T47D (cell line): ENCODE results near the gene ENKUR.

Experiments used
- DNase-seq, 2 experiments: peaks; one replicate each; pipeline versions ENCODE4 v3.0.0 to v3.0.0-alpha.2; 2011 to 2012; ENCODE audit warnings: low read depth in 1 of 2, low spot score in 1 of 2
- JUND ChIP-seq: IDR thresholded peaks from 2 replicates; pipeline ENCODE4 v1.6.1; 2012; ENCODE audit warnings: low read depth
- in situ Hi-C: cut with HindIII; loops from 2 replicates; pipeline ENCODE4 v1.10.0; 2016; ENCODE audit warnings: low sequenced_read_pairs, low pct_unique_long_range_greater_than_20kb

ENKUR gene, protein sequence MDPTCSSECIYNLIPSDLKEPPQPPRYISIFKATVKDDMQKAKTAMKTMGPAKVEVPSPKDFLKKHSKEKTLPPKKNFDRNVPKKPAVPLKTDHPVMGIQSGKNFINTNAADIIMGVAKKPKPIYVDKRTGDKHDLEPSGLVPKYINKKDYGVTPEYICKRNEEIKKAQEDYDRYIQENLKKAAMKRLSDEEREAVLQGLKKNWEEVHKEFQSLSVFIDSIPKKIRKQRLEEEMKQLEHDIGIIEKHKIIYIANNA

DNA sequence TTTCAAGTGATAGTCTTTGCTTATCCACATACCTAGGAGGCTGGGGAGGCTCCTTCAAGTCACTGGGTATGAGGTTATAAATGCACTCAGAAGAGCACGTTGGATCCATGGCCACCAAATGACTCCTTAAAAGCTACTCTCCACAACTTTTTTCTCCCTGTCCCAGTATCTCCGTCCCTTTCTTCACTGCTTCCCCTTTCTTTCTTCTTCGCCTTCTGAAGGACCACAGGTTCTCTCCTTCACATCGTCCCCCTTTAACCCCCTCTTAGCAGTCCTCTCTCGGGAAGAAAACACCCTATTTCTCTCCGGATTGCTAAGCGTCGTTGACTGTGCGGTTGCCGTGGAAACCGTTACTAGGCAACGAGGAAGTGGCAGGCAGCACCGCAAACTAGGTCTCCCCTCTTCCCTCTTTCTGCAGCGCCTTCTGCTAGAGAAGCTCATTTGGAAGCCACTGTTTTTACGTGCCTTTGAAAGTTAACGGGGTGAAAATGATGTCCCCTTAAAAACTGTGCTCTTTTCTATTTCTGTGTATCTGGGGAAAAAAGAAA is at the start of gene ENKUR:
Gene ENKUR (minus strand): TSS at position 331 of the 548 bp plus-strand sequence. CDS start 222 bp downstream, at position 109.
- in situ Hi-C loops, result no loop called here

DNA sequence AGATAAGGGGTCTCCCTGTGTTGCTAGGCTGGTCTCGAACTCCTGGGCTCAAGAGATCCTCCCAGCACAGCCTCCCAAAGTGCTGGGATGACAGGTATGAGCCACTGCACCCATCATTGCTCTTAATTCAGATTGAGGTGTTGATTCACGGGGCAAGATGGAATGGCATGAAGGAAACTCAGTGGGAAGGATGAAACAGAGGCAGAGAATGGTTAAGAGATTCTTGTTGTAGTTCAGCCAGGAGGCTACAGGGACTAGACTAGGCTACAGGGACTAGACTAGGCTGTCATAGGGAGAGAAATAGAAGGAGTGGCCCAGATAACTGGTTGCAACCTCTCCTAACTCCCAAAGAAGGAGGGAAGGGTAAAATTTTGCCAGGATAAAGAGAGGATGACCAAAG is 48.4 kb upstream of the ENKUR start:
- no peak for TF ChIP-seq JUND
- in situ Hi-C loops, result no loop called here

More for the DNA sequence above, at the start of gene ENKUR:
- DNase-seq, result peak; percentile 49 to 92
- TF ChIP-seq JUND, result no peak

DNA sequence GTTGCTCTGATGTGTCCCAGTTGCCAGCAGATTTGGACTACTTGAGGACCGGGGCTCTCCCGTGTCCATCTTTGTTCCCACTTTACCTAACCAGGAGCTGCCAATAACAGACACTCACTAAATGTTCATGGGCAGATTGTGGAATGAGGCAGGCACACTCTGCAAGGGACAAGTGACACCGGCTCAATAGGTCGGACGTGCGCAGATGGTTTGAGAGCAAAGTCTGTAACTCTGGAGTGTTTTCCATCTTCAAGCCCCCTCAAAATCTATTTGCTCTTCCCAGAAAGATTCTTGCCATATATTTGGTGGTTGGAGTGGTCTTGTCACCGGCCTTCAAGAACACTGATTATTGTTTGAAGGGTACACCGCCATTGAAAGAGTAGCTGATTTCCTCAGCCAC is 47.7 kb upstream of the ENKUR start:
- in situ Hi-C loops, result no loop called here
- DNase-seq, result no peak

More for the DNA sequence above, 48.4 kb upstream of the ENKUR start:
- no peak for DNase-seq

DNA sequence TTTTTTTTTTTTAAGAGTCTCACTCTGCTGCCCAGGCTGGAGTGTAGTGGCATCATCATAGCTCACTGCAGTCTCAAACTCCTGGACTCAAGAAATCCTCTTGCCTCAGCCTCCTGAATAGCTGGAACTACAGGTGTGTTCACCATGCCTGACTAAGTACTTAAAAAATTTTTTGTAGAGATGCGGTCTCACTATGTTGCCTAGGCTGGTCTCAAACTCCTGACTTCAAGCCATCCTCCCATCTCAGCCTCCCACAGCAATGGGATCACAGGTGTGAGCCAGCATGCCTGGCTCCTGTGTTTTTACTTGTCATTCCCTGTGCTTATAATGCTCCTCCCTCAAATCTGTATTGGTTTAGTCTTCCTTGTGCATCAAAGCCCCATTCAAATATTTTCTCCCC is 47.2 kb upstream of the ENKUR start:
- DNase-seq, result no peak
- TF ChIP-seq JUND, result no peak

More for the DNA sequence above, 47.7 kb upstream of the ENKUR start:
- TF ChIP-seq JUND, result no peak

DNA sequence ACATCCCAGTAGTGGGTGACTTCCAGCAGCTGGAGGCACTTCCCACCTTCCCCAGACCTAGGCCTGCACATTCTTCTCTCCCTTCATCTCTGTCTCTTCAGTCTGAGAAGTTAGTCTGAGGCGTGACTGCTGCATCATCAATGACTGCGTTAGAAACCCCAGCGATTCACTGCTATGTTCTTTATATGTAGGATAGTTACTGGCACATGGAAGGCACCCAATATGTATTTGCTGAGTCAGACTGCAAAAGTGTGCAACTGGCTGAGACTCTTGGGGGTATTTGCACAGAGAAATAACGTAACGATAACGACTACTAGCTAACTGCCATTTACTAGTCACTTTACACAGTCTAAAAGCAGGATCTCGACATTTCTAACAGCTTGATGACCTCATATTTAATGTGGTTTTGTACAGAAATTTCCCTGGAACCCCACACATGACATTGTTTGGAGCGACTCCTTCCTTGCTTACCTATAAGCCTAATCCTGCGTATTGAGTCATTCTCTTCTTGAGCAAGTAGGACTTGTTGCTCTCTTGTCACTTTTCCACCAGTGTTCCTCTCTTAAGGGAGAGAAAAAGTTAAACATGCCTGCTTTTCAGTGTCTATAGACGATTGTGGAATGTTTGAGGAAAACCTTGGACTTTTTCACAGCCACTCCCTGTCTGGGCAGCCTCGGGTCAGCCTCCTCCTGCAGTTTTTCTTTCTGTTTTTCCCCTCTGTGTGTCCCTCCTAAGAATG is 45.9 kb upstream of the ENKUR start:
- in situ Hi-C loops, result no loop called here
- DNase-seq, result no peak
- no peak for TF ChIP-seq JUND

More for the DNA sequence above, 47.2 kb upstream of the ENKUR start:
- in situ Hi-C loops, result no loop called here

DNA sequence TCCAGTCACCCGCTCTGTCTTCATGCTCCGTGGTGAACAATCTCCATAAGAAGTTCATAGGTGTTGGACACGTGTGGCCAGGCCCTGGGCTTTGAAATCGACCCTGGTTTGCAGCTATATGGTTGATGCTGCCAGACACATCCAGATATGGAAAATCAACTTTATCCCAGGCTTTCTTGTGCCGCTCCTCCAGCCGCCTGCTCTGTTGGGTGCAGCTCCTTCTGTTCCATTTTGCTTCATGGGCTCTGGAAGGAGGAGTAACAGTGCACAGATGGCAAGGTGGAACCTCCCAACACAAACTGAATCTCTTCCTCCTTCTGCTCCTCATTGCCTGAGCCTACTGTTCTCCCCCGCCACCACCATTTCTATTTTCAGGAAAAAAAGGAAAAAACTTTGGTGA is 45.2 kb upstream of the ENKUR start:
- in situ Hi-C loops, result no loop called here
- no peak for TF ChIP-seq JUND
- no peak for DNase-seq

DNA sequence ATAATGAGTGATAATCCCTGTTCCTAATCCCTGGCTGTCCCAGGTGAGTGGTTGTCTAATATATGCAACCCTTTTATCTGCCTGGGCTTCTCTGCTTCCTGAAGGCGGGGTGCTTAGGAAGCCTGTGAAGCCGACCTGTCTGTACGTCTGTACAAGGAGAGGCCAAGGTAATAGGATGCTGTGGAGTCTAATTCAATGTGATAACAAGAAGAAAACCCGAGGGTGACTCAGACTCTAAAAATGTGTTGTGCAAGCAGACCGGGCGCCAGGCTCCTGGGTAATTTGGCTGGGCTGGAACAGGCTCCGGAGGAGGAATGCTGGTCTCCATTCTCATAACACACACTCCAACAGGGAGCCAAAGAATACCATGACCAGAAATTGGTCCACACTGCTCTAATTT is 44.0 kb upstream of the ENKUR start:
- no peak for TF ChIP-seq JUND
- in situ Hi-C loops, result no loop called here
- peak; percentile 11 to 45 for DNase-seq

DNA sequence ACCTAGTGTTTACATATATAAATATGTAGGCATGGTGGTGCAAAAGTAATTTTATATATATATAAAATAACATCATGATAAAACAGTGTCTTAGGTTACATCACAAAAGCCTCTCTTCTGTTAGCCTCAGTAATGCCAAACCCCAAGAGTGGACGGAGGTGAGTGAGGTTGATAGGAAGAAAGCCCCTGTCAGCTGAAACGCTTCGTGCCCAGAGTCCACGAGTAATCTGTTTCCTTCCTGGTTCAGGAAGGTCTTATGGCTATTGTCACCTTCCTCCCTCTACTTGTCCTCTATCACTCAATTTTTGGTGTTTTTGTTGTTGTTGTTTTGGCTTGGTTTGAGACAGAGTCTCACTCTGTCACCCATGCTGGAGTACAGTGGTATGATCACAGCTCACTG is 41.9 kb upstream of the ENKUR start:
- in situ Hi-C loops, result no loop called here
- no peak for TF ChIP-seq JUND
- DNase-seq, result no peak

DNA sequence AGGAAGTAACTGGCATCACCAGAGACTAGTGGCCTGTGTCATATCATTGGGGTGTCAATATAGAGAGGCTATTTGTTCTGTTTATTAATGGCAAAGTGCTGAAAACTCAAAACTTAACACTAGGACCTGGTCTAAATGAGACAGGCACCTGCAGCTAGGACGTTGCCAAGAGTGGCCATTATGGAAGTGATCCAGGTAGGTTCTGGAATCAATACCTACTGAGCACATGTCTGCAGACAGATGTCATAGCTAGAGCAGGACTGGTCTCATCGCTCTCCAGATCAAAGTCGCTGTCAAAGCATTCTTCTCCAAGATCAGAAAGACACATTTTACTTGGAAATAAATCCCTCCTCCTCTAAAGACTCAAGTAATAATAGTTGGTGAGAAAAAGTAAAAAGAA is 40.8 kb upstream of the ENKUR start:
- TF ChIP-seq JUND, result no peak
- in situ Hi-C loops, result no loop called here
- DNase-seq, result no peak

DNA sequence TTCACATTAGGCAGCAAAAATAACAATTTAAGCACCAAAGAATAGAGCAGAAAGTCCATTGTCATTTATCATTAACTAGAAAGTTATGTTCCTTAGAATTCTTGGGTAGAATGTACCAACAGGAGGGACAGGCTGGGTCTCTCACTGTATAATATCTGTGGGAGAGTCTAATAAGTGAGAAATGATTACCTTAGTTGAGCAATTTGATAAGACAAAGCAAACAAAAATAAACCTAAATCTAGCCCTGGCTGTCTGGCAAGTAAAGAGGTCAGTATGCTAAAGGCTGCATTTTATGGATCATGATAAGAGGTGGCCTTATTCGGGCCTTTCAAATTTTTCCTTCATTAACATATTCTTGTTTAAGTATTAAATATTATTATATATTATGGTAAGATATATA is 36.1 kb upstream of the ENKUR start:
- in situ Hi-C loops, result no loop called here
- no peak for TF ChIP-seq JUND
- no peak for DNase-seq

DNA sequence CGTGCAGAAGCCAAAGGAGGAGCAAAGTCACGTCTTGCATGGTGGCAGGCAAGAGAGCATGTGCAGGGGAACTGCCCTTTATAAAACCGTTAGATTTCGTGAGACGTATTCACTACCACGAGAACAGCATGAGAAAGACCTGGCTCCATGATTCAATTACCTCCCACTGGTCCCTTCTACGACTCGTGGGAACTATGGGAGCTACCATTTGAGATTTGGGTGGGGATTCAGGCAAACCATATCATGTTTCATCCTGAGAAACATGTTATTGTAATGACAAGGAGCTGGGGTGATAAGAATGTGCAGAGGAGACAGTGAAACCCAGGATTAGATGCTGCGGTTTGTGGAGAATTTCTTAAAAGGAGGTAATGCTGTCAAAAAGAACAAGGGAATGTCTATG is 34.4 kb upstream of the ENKUR start:
- in situ Hi-C loops, result no loop called here
- no peak for DNase-seq
- no peak for TF ChIP-seq JUND

DNA sequence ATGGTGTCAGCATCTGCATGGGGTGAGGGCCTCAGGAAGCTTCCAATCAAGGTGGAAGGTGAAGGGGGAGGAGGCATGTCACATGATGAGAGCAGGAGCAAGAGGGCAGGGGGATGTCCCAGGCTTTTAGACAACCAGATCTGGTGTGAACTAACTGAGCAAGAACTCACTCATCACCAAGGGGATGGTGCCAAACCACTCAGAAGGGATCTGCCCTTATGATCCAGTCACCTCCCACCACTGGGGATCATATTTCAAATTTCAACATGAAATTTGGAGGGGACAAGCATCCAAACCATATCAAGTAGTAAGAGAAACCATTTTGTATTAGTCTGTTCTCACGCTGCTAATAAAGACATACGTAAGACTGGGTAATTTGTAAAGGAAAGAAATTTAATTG is 34.0 kb upstream of the ENKUR start:
- no peak for DNase-seq
- in situ Hi-C loops, result no loop called here
- TF ChIP-seq JUND, result no peak

DNA sequence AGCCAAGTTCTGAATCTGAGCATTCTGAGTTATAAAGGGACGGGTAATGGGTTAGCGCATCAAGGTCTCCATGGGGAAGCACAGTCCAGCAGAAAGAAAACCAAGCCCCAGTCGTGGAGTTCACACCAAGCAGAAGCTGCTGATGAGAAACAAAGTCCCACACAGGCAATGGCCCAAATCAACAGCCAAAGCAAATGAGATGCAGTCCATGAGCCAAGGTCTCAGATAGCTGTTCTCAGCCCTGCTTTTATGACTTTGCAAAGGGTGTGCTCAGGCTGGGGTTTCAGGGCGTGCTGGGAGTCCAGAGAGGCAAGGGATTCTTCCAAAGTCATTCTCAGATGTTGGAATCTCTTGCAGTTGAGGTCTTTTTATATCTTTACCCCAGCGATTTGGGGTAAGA is 32.5 kb upstream of the ENKUR start:
- in situ Hi-C loops, result no loop called here
- DNase-seq, result no peak
- TF ChIP-seq JUND, result no peak
